Ramos (cell line): Measurements from ENCODE around the gene SGMS1.

Experiments
- in situ Hi-C: fragments of 300-500 bp; cut with MboI; formaldehyde crosslinking; loops from one replicate; pipeline ENCODE4 v1.14.3; 2022; ENCODE audit warnings: low sequenced_read_pairs; ENCODE audit not compliant: unreplicated experiment

SGMS1 gene

DNA sequence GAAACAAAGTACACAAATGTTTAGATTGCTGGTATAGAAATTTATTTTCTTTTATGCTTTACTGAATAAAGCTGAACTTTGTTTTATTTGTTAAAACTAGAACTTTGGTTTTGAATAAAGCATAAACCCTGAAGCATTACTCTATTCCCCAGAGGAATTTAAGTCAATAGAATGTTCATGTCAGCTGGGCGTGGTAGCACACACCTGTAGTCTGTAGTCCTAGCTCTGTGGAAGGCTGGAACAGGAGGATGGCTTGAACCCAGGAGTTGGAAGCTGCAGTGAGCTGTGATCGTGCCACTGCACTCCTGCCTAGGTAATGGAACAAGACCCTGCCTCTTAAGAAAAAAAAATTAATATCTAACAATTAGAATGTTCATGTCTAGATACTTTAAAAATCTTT, 233.5 kb downstream of the SGMS1 start:
- in situ Hi-C loops: no loop called here

DNA sequence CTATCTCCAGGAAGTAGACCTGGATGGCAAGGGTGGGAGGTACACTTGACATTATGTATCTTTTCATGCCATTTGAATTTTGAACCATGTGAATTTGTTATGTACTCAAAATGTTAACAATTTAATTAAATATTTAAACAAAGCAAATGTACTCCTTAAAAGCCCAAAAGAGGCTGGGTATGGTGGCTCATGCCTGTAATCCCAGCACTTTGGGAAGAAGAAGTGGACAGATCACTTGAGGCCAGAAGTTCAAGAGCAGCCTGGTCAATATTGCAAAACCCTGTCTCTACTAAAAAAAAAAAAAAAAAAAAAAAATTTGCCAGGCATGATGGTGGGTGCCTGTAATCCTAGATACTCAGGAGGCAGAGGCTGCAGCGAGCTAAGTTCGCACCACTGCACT, 235.6 kb downstream of the SGMS1 start:
- in situ Hi-C loops: no loop called here

- in situ Hi-C loops: no loop called here
Observed at GRCh38 chr10:50387732-50388073, 236.1 kb downstream of the SGMS1 start.

GRCh38 chr10:50387007-50387731, 236.6 kb downstream of the SGMS1 start:
- in situ Hi-C loops: no loop called here

- in situ Hi-C loops: no loop called here
Observed at GRCh38 chr10:50385624-50386023, 238.1 kb downstream of the SGMS1 start.

DNA sequence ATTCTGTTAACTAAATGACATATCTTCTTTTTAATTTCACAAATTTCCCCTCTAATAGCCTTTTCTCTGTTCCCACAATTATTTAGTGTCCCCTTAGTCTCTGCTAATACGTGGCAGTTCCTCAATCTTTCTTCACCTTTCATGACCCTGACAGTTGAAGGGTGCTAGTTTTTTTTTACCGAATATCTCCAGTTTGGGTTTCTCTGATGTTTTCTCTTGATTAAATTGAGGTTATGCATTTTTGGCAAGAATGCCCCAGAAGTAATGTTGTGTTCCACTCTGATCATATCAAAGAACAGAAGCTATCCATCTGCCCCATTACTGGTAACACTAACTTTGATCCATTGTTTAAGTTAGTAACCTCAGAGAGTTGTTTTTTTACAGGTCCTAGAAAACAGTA, 238.9 kb downstream of the SGMS1 start:
- in situ Hi-C loops: no loop called here

DNA sequence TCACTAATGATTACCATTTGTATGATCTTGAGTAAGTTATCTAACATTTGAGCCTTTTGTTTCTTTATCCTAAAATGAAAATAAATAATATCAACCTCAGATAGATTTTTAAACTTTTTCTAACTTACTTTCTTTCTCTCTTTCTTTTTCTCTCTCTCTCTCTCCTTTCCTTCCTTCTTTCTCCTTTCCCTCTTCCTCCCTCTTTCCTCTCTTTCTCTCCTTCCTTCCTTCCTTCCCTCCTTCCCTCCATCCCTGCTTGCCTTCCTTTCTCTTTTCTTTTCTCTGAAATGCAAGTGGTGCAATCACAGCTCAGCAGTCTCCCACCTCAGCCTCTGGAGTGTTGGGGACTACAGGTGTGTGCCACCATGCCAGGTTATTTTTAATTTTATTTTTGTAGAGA, 239.5 kb downstream of the SGMS1 start:
- in situ Hi-C loops: no loop called here

DNA sequence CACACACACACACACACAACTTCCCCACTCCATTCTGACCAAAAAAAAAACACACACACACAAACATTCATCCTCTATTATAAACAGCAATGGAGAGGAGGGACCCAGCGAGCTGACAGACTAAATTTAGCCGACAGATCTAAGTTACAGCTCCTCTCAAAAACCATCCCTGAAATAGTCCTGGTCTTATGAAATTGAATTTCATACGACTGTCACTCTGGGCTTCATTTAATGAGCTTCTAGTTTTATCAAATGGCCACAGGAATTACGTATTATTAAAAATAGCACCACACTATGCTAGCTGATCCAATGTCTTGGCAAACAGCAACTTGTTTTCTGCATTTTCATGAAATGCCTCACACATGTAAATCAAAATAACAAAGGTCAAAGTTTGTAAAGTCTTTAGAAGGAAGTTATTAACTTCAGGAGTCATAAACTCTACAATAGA, 241.2 kb downstream of the SGMS1 start:
- in situ Hi-C loops: no loop called here

GRCh38 chr10:50381642-50382041, 242.1 kb downstream of the SGMS1 start:
- in situ Hi-C loops: no loop called here

GRCh38 chr10:50379616-50380015, 244.1 kb downstream of the SGMS1 start:
- in situ Hi-C loops: no loop called here

DNA sequence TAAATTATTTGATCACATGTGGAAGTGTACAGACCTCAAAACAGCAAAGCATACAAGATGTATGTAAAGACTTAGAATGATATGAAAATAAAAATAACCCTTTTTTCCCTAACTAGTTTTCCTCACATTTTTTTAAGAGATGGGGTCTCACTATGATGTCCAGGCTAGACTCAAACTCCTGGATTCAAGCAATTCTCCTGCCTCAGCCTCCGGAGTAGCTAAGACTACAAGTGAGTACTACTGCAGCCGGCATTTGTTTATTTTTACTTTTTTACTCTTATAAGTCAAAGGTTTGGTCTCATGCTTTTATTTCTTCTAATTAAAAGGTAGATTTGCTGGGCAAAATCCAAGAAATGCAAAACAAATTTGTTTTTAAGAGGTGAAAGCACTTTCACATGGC, 248.0 kb downstream of the SGMS1 start:
- in situ Hi-C loops: no loop called here

- in situ Hi-C loops: no loop called here
Observed at GRCh38 chr10:50375051-50375452, 248.7 kb downstream of the SGMS1 start.

GRCh38 chr10:50373821-50374501, 249.8 kb downstream of the SGMS1 start:
- in situ Hi-C loops: no loop called here

DNA sequence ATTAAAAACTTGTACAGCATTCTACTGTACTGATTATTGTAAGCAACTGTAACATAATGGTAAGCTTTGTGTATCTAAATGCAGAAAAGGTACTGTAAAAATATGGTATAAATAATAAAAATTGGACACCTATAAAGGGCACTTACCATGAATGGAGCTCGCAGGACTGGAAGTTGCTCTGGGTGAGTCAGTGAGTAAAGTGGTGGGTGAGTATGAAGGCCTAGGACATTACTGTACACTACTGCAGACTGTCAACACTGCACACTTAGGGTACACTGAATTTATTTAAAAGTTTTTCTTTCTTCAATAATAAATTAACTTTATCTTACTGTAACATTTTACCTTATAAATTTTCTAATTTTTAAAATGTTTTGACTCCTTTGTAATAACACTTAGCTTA, 253.8 kb downstream of the SGMS1 start:
- in situ Hi-C loops: loop anchor here (10.0 kb wide), 1 partner anchor 255 kb away; the partner anchor contains the start of gene SGMS1

- in situ Hi-C loops: loop anchor here (10.0 kb wide), 1 partner anchor 257 kb away; the partner anchor contains the start of gene SGMS1
Observed at GRCh38 chr10:50367732-50368131, 256.0 kb downstream of the SGMS1 start.

GRCh38 chr10:50366421-50366820, 257.3 kb downstream of the SGMS1 start:
- in situ Hi-C loops: loop anchor here (10.0 kb wide), 1 partner anchor 258 kb away; the partner anchor contains the start of gene SGMS1

DNA sequence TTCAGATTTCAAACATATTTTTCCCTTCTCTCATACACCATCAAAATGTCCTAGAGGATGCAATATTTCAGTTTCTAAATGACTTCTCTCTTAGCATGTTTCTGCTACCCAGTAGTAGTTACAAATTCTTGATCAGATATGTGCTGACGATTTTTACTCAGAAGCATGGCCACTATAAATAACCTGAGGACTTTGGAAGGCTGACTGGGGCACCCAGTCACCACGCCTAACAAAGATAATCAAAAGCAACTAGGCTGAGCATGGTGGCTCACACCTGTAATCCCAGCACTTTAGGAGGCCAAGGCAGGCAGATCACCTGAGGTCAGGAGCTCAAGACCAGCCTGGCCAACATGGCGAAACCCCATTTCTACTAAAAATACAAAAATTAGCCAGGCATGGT, 259.0 kb downstream of the SGMS1 start:
- in situ Hi-C loops: loop anchor here (10.0 kb wide), 1 partner anchor 260 kb away; the partner anchor contains the start of gene SGMS1

GRCh38 chr10:50362547-50363125, 261.1 kb downstream of the SGMS1 start:
- in situ Hi-C loops: loop anchor here (10.0 kb wide), 1 partner anchor 262 kb away; the partner anchor contains the start of gene SGMS1

- in situ Hi-C loops: loop anchor here (10.0 kb wide), 1 partner anchor 263 kb away; the partner anchor contains the start of gene SGMS1
Observed at GRCh38 chr10:50361946-50362345, 261.8 kb downstream of the SGMS1 start.

DNA sequence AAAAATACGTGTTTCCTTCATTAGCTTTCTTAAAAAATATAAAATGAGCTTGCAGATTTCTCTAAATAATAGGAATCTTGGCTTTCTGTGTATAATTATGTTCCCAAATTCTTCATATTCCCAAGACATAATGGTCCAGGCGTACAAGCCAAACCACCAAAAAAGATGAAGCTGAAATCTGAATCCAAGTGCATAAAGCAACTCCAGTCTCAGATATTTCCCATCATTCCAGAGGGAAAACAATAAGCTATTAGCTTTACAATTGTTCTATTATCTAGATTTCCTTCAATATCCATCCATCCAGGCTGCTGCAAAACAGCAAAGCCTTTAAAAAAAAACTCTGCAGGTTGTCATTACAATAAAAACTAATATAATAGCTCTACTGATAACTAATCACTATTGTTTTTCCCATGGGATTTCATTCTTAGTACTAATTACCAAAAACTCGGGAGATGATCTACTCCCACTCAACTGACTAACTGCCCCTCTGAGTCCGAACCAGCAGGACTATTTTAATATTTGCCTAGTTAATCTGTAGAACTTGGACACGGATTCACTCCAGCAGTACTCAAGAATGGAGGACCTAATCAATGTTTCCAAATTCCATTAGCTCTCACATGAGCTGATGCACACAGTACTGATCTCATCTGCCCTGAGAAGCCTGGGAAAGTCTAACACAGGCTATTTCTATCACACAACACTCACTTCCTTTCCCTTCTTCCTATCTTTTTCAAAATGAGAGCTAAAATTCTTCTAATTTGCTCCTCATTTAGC, 263.5 kb downstream of the SGMS1 start:
- in situ Hi-C loops: loop anchor here (10.0 kb wide), 1 partner anchor 265 kb away; the partner anchor contains the start of gene SGMS1
